DMS114 treated with DMSO at 0.1 percent for 48 hours (cell line): Measurements from ENCODE around the gene HPCA.

Experiments used
- DNase-seq: peaks from one replicate; lab custom pipeline; 2025; ENCODE audit not compliant: unreplicated experiment; lab: John Stamatoyannopoulos, UW

The HPCA gene

DNA sequence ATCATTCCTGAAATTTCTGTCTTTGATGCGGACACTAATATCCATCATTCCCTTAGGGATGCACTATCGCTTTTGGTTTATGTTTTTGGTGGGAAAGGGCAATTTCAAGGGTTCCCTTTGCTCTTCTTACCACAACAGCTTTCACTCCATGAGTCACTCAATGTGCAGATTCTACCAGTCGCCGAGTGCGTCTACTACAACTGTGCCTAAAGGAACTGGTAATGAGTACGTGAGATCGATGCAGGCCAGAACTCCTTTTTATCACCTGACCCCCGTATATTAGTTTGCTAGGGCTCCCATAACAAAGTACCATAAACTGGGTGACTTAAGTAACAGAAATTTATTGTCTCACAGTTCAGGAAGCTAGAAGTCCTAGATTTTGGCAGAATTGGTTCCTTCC is 42.4 kb downstream of the HPCA start:
- no peak for DNase-seq

DNA sequence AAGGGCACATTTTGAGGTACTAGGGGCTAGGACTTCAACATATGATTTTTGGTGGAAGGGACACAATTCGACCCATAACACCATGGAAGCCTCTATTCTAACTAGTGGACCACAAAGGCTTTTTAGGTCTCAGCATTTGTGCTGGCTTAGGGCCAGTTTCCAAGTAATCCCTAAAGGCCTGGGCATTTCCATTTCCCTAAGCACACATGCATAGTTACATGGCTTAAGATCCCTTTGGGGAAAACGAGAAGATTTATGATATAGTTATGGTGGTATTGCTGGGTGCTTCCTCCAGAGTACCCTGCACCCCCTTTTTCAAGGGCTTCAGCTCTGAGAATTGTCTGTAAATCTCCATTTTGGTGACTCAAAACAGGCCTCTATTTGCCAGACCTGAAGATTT is 43.1 kb downstream of the HPCA start:
- DNase-seq = no peak

DNA sequence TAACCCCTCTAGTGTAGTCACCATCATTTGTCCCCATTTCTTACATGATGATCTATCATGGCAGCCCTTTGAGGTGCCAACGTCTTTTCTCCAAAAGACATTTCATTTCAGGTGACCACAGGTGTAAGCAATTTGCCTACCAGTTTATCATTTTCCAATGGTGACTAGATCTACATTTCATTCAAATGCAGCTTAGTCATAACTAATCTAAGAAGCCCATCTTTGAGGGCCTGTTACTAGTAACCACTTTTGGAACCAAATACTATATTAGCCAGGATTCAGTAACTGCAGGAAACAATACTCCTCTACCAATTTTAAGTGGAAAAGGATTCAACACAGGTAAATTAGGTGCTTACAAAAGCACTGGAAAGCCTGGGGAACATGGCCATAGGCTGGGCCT is 45.5 kb downstream of the HPCA start:
- no peak for DNase-seq

DNA sequence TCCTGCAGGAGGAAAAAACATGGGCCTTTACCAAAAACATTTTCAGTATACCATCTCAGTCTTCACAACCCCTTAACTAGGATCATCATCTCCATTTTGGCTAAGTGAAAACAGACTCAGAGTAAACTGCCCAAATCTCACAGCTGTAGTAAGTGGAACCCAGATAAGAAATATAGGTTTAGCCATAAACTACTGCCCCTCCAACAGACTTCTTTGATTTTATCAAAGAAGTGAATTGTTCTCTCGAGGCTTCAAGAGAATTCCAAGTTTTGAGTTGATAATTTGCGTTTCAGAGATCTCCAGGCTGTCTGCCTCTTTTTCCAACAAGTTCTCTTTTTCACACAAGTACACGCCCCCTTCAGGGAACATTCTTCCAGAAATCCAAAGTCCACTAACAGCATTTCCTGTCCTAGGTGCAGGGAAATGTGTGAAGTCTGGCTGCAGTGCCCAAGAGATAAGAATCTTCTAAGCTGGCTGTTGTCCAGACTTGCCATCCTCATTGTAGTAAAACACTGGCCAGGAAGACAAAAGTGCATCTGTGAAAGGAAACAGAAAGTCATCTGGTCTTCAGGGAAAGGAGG is 47.5 kb downstream of the HPCA start:
- peak; percentile 18 for DNase-seq

DNA sequence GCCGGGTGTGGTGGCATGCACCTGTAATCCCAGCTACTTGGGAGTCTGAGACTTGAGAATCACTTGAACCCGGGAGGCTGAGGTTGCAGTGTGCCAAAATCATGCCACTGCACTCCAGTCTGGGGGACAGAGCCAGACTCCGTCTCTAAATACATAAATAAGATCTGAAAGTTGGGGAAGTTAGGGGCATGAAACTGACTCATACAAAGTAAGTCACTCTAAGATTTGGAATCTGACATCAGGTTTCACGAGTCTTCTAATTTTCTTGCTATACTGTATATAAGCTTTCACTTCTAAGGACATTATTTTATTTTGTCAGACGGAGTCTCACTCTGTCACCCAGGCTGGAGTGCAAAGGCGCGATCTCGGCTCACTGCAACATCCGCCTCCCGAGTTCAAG is 48.2 kb downstream of the HPCA start:
- no peak for DNase-seq

DNA sequence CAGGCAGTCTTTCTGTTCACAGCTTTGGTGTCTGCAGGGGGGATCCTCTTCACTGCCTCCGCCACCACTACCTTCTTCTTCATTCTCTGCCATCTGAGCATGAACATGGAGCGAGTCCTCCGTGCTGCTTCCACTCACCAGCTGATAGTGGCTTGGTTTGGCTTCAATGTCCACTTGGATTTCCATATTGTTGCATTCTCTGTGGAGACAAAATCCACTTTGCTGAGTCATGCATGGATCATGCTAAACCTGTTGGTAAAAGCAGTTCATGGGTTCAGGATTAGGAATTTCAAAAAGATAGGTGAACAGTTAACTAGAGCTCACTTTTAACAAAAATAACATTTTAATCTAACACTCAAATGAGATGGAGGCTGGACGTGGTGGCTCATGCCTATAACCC is 50.8 kb downstream of the HPCA start:
- DNase-seq = no peak

DNA sequence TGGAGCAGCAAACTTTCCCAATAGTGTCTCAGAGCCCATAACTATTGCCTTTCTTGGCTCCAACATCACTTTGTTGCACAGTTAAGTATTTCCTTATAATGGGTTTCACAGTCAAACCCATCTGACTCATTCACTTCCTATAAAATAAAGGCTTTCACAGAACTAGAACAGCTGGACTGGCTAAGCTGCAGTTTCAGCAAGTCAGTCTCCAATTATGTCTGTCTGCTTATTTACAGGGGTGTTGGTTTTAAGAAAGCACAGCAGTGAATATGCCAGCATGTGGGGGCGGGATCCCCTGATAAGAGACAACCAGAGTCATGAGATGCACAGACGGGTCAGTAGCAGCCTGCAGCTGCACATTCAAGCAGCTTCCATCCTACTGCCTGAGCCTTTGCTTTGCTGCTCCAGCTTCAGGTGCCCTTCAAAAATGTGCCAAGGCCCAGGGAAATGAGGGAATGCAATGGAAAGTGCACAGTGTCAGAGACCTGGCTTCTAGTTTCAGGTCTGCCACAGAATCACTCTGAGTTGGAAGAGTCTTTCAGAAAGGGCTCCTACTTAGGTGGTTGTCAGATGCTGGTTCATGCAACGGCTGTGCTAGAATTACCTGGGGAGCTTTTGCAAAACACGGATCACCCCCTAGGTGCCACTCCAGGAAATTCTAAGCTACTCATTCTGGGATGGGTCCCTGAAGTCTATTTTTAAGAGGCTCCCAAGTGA is 53.5 kb downstream of the HPCA start:
- DNase-seq = no peak

DNA sequence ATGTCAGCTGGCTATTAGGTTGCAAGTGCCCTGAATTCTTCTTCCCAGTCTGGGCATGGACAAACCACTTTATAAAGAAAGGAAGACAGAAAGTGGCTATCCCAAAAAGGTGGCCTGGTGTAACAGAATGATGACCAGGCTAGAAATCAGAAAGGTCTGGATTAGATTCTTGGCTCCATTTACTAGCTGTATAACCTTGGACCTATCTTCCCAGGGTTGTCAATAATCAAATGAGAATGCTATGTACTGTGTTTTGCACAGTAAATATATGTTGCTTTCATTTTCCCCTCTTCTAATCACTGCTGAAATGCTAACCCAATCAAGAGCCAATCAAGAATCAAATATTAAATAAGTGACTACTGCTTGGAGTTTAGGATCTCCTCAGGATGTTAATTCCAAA is 57.9 kb downstream of the HPCA start:
- no peak for DNase-seq
